SKM-1 treated with dmso at 0.1 percent for 144 hours (cell line): ENCODE measurements around the gene ZNF682.
"Not testable (repeated sequence)": the region's sequence is repeated elsewhere in the genome, so short reads cannot be mapped to it uniquely, and the experiment has no call there.

Experiments
- DNase-seq: peaks from one replicate; lab custom pipeline; 2025; ENCODE audit not compliant: unreplicated experiment; lab: John Stamatoyannopoulos, UW

ZNF682 gene

DNA sequence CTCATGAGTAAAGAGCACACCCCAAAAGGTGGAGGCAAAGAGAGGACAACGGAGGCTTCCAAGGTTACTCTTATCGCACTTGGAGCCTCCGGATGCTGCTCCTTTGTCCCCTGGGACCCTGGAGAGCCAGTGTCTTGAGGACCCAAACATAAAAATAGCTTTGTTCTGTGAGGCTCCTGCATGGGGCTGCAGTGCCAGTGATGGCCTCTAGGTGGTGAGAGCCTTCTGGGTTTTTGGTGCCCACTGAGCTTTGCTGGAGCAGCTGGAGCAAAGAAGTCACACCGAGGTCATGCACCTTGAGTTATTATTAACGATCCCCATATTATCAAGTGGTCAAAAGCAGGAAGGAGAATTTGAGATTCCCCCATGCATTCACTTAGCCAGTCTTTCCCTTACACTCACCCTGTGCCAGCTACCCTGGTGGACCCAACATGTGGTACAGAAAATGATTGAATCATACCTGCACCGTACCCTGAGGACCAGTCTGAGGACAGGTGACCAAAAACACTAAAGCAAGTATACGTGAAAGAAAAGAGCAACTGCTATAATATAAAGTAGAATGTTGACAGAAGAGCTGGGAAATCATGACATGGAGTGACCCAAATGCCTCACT lies 41.5 kb downstream of the ZNF682 start:
- no peak for DNase-seq

DNA sequence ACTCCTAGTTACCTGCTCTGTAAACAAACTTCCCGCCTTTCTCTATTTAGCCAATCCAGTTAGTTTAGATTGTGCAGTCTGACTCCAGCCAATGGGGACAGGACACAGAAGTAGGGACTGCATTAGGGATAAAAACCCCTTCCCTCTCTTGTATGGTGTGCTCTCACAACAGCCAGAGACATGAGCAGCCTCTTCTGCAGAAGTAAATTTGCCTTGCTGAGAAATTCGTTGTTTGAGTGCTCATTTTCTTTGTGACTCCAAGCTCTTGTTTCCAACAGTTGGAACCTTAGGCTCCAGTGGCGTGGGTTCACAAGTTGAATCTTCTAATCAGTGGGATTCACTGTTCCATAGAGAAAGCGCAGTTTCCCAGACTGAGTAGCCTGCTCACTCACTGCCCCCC lies 72.4 kb downstream of the ZNF682 start:
- no peak for DNase-seq

DNA sequence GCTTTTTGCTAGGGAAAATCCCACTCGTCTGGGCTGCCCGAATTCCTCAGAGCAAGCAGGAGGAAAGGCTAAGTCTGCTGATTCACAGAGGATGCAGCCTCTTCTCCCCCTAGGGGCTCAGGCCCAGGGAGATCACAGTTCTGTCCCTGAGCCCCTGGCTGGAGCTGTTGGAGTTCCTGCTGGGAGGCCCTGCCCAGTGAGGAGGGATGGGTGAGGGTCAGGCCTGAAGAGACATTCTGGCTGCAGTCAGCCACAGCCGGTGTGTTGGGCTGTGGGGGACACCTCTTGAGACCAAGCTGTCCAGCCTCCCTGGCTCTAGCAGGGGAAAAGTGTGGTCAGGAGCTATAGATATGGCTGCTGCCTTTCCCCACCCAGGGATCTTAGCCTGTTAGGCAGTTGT lies 73.2 kb downstream of the ZNF682 start:
- not testable (repeated sequence) for DNase-seq

DNA sequence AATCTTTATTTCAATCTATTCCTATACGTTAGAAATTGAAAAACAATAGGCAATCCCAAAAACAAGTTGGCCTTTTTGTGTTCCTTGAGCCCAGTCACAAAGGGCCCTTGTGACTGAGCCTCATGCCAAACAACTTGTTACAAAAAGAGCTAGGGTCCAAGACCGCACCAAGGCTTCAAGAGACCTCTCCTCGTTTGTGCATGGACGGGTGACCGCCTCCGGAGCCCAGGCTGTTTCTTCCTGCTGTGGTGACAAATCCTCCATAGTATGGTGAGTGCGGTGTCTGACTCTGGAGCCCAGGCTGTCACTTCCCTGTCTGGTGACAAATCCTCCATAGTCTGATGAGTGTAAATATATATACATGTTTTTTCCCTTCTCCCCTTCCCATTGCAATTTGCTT lies 74.9 kb downstream of the ZNF682 start:
- no peak for DNase-seq

DNA sequence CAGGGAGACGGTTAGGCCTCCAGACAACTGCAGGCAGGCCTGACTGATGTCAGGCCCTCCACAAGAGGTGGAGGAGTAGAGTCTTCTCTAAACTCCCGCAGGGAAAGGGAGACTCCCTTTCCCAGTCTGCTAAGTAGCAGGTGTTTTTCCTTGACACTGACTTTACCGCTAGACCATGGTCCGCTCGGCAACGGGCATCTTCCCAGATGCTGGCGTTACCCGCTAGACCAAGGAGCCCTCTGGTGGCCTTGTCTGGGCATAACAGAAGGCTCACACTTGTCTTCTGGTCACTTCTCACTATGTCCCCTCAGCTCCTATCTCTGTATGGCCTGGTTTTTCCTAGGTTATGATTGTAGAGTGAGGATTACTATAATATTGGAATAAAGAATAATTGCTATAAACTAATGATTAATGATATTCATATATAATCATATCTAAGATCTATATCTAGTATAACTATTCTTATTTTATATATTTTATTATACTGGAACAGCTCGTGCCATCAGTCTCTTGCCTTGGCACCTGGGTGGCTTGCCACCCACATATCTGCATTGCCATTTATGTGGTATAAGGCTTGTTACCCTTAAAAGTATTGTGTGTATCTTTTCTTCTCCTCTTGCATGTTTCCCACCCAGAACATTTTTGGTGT lies 80.0 kb downstream of the ZNF682 start:
- DNase-seq, result peak; percentile 13

DNA sequence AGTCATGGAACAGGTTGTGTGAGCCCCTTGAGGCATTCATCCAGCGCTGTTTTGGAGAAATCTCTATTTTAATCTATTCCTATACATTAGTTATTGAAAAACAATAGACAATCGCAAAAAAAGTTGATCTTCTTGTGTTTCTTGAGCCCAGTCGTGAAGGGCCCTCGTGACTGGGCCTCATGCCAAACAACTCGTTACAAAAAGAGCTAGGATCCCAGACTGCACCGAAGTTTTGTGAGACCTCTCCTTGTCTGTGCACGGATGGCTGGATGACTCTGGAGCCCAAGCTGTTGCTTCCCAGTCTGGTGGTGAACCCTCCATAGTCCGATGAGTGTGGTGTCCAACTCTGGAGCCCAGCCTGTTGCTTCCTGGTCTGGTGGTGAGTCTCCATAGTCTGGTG lies 81.5 kb downstream of the ZNF682 start:
- not testable (repeated sequence) for DNase-seq

DNA sequence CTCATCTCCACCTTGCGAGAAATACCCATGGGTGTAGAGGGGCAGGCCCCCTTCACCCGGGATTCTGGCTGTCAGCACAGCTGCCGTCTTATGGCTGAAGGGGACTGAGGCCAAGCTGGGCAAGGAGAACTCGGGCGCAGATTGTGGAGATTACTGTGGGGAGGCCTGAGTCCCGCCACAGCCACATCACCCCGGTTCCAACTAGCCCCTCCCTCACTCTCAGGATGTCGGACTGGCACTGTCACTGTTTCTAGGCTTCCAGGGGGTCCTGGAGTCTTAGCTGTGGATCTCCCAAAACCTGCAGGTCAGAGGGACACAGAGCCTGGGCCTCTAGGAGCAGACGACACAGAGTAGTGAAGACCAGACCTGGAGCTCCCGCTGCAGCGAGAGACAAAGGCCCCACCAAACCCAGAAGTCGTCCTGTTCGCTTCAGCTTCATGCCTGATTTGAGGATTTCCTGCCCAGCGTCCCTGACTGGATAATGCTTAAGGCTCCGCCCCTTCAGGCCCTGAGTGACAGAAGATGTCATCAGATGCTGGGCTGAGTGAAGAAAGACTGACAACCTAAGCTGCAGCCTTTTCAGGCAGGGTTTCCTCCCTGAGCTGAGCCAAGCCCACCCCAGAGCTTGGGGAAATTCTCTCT lies 82.8 kb downstream of the ZNF682 start:
- DNase-seq, result no peak

DNA sequence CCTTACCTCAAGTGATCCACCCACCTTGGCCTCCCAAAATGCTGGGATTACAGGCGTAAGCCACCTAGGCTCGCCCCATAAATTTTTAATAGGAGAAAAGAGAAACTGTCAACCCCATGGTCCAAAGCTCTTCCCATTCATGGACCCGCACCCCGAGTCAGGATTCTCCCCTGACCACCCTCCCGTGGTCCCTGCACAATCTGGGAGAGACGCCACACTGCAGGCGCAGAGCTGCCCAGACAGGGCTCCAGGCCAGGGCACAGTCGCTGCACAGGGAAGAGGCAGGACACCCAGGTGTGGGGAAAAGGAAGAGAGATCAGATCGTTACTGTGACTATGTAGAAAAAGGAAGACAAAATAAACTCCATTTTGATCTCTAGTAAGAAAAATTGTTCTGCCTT lies 84.1 kb downstream of the ZNF682 start:
- DNase-seq, result no peak
